BLaER1 (cell line): ENCODE data around the gene PAGR1.

Experiments
- H3K27ac ChIP-seq: shearing (Covaris generic); formaldehyde crosslinking; 2 replicates; pipeline ENCODE4 v1.8.1; 2022
- H3K27me3 ChIP-seq: shearing (Covaris generic); formaldehyde crosslinking; 2 replicates; pipeline ENCODE4 v1.8.1; 2022
- H3K36me3 ChIP-seq: shearing (Covaris generic); formaldehyde crosslinking; 2 replicates; pipeline ENCODE4 v1.8.1; 2022
- H3K4me1 ChIP-seq: shearing (Covaris generic); formaldehyde crosslinking; 2 replicates; pipeline ENCODE4 v1.8.1; 2022
- H3K4me2 ChIP-seq: shearing (Covaris generic); formaldehyde crosslinking; 2 replicates; pipeline ENCODE4 v1.8.1; 2022
- H3K4me3 ChIP-seq: shearing (Covaris generic); formaldehyde crosslinking; 2 replicates; pipeline ENCODE4 v1.8.1; 2022
- H3K9ac ChIP-seq: shearing (Covaris generic); formaldehyde crosslinking; 2 replicates; pipeline ENCODE4 v1.8.1; 2022
- H3K9me3 ChIP-seq: shearing (Covaris generic); formaldehyde crosslinking; 2 replicates; pipeline ENCODE4 v1.8.1; 2022
- H4K20me1 ChIP-seq: shearing (Covaris generic); formaldehyde crosslinking; 2 replicates; pipeline ENCODE4 v1.8.1; 2022
- Cebpa-rat ChIP-seq: shearing (Covaris generic); IDR thresholded peaks from 2 replicates; pipeline ENCODE4 v1.8.1; 2022

PAGR1 gene

DNA sequence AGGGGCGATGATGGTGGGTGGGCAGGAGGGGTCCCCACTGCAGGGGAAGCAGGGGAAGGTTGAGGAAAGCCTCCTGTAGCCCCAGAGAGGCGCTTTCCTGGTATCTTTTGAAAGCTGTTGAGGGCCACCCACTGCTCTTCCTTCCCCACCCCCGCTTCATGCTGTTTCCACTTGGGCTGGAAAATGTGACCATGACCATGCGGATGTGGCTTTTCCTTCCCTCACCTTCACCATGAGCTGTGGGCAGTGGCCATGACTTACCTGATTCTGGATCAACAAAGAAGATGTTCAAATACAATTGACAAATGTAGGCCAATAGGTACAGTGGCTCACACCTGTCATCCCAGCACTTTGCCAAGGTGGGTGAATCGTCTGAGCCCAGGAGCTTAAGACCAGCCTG lies 18.1 kb downstream of the PAGR1 start:
- no peak overlapping the region for H3K9ac ChIP-seq
- peaks cover 15% of the 10 kb centered on the region; the same call in 1 of the 2 replicates for H3K36me3 ChIP-seq
- H3K4me2 ChIP-seq, result no peak overlapping the region
- no peak overlapping the region for H3K27ac ChIP-seq
- no peaks in the 10 kb centered on the region for H3K27me3 ChIP-seq
- H3K9me3 ChIP-seq, result no peaks in the 10 kb centered on the region
- no peak for TF ChIP-seq Cebpa-rat
- no peaks in the 10 kb centered on the region for H4K20me1 ChIP-seq
- H3K4me1 ChIP-seq, result no peaks in the 10 kb centered on the region
- no peak overlapping the region for H3K4me3 ChIP-seq

GRCh38 chr16:29835926-29836325 lies 20.0 kb downstream of the PAGR1 start:
- peaks cover 15% of the 10 kb centered on the region; the same call in 1 of the 2 replicates for H3K36me3 ChIP-seq
- H3K9me3 ChIP-seq, result no peaks in the 10 kb centered on the region
- no peak for TF ChIP-seq Cebpa-rat
- H4K20me1 ChIP-seq, result no peaks in the 10 kb centered on the region
- no peak overlapping the region for H3K4me2 ChIP-seq
- H3K4me3 ChIP-seq, result no peak overlapping the region
- H3K9ac ChIP-seq, result no peak overlapping the region
- H3K27ac ChIP-seq, result no peak overlapping the region
- H3K4me1 ChIP-seq, result no peaks in the 10 kb centered on the region
- H3K27me3 ChIP-seq, result no peaks in the 10 kb centered on the region

DNA sequence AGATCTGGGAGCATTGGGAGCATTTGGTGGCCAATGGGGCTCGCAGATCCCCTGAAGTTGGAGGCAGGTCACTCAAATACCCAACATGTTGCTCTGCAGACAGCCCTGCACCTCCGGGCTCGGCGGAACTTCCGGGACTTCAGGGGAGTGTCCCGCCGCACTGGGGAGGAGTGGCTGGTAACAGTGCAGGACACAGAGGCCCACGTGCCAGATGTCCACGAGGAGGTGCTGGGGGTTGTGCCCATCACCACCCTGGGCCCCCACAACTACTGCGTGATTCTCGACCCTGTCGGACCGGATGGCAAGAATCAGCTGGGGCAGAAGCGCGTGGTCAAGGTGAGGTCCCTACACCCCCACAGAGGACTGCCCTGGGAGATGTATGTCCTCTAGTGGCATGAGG lies 20.7 kb downstream of the PAGR1 start:
- no peak overlapping the region for H3K4me2 ChIP-seq
- H3K27ac ChIP-seq, result no peak overlapping the region
- no peaks in the 10 kb centered on the region for H4K20me1 ChIP-seq
- no peaks in the 10 kb centered on the region for H3K4me1 ChIP-seq
- no peaks in the 10 kb centered on the region for H3K27me3 ChIP-seq
- H3K9ac ChIP-seq, result no peak overlapping the region
- no peak for TF ChIP-seq Cebpa-rat
- H3K36me3 ChIP-seq, result peaks cover 20% of the 10 kb centered on the region; the same call in 1 of the 2 replicates
- H3K4me3 ChIP-seq, result no peak overlapping the region
- H3K9me3 ChIP-seq, result no peaks in the 10 kb centered on the region

- Histone ChIP-seq H3K9ac (no peak overlapping the region), H3K27me3 (no peaks in the 10 kb centered on the region), H3K4me2 (no peak overlapping the region), H3K4me3 (no peak overlapping the region), H4K20me1 (no peaks in the 10 kb centered on the region), H3K9me3 (no peaks in the 10 kb centered on the region), H3K36me3 (peaks cover 27% of the 10 kb centered on the region; the same call in 1 of the 2 replicates), H3K27ac (no peak overlapping the region), H3K4me1 (no peaks in the 10 kb centered on the region)
- TF ChIP-seq Cebpa-rat, result no peak
Observed at GRCh38 chr16:29837841-29838240, 21.9 kb downstream of the PAGR1 start.

- Histone ChIP-seq H3K9ac (no peak overlapping the region), H3K27me3 (no peaks in the 10 kb centered on the region), H3K4me3 (no peak overlapping the region), H3K4me1 (no peaks in the 10 kb centered on the region), H3K27ac (no peak overlapping the region), H3K9me3 (no peaks in the 10 kb centered on the region), H3K36me3 (peaks cover 13% of the 10 kb centered on the region; the same call in 1 of the 2 replicates), H3K4me2 (no peak overlapping the region), H4K20me1 (no peaks in the 10 kb centered on the region)
- no peak for TF ChIP-seq Cebpa-rat
Observed at GRCh38 chr16:29839822-29840221, 23.9 kb downstream of the PAGR1 start.

GRCh38 chr16:29840240-29840639 lies 24.3 kb downstream of the PAGR1 start:
- no peak overlapping the region for H3K9ac ChIP-seq
- H3K36me3 ChIP-seq, result peaks cover 13% of the 10 kb centered on the region; the same call in 1 of the 2 replicates
- no peaks in the 10 kb centered on the region for H4K20me1 ChIP-seq
- H3K4me3 ChIP-seq, result no peak overlapping the region
- H3K4me1 ChIP-seq, result no peaks in the 10 kb centered on the region
- no peak overlapping the region for H3K27ac ChIP-seq
- no peaks in the 10 kb centered on the region for H3K9me3 ChIP-seq
- H3K27me3 ChIP-seq, result no peaks in the 10 kb centered on the region
- TF ChIP-seq Cebpa-rat, result no peak
- H3K4me2 ChIP-seq, result no peak overlapping the region

GRCh38 chr16:29841631-29842030 lies 25.7 kb downstream of the PAGR1 start:
- no peak for TF ChIP-seq Cebpa-rat
- H3K36me3 ChIP-seq, result peaks cover 22% of the 10 kb centered on the region; the same call in 1 of the 2 replicates

GRCh38 chr16:29842732-29843346 lies 26.9 kb downstream of the PAGR1 start:
- H3K4me1 ChIP-seq, result no peaks in the 10 kb centered on the region
- no peak overlapping the region for H3K9ac ChIP-seq
- H3K27ac ChIP-seq, result no peak overlapping the region
- no peak overlapping the region for H3K4me3 ChIP-seq
- H3K27me3 ChIP-seq, result no peaks in the 10 kb centered on the region
- H3K4me2 ChIP-seq, result no peak overlapping the region
- peaks cover 30% of the 10 kb centered on the region; the same call in 1 of the 2 replicates for H3K36me3 ChIP-seq
- no peaks in the 10 kb centered on the region for H3K9me3 ChIP-seq
- no peak for TF ChIP-seq Cebpa-rat
- H4K20me1 ChIP-seq, result no peaks in the 10 kb centered on the region

More at GRCh38 chr16:29841631-29842030, 25.7 kb downstream of the PAGR1 start:
- no peak overlapping the region for H3K4me2 ChIP-seq
- H3K4me3 ChIP-seq, result no peak overlapping the region
- H3K27ac ChIP-seq, result no peak overlapping the region
- H3K9me3 ChIP-seq, result no peaks in the 10 kb centered on the region
- H3K27me3 ChIP-seq, result no peaks in the 10 kb centered on the region
- H3K4me1 ChIP-seq, result no peaks in the 10 kb centered on the region
- no peaks in the 10 kb centered on the region for H4K20me1 ChIP-seq
- no peak overlapping the region for H3K9ac ChIP-seq

DNA sequence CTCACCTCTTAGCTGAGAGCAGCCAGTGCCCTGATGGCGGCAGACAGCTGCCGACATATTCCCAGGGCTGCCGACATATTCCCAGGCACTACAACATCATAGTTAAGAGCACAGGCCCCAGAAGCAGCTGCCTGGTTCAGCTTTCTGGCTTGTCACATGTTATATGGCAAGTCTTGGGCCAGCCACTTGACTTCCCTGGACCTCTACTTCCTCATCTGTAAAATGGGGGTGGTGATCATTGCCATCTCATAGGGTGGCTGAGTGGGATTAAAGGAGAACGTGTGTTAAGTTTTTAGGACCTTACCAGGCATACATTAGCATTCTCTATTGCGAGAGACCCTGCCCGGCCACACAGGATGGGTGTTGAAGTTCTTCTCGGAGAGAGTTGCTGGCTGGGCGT lies 28.0 kb downstream of the PAGR1 start:
- Histone ChIP-seq H3K4me2 (no peak overlapping the region), H3K4me3 (no peak overlapping the region), H3K27me3 (no peaks in the 10 kb centered on the region), H3K36me3 (peaks cover 30% of the 10 kb centered on the region; the same call in 1 of the 2 replicates), H4K20me1 (no peaks in the 10 kb centered on the region), H3K9me3 (no peaks in the 10 kb centered on the region), H3K4me1 (no peaks in the 10 kb centered on the region), H3K9ac (no peak overlapping the region), H3K27ac (no peak overlapping the region)
- TF ChIP-seq Cebpa-rat, result no peak

DNA sequence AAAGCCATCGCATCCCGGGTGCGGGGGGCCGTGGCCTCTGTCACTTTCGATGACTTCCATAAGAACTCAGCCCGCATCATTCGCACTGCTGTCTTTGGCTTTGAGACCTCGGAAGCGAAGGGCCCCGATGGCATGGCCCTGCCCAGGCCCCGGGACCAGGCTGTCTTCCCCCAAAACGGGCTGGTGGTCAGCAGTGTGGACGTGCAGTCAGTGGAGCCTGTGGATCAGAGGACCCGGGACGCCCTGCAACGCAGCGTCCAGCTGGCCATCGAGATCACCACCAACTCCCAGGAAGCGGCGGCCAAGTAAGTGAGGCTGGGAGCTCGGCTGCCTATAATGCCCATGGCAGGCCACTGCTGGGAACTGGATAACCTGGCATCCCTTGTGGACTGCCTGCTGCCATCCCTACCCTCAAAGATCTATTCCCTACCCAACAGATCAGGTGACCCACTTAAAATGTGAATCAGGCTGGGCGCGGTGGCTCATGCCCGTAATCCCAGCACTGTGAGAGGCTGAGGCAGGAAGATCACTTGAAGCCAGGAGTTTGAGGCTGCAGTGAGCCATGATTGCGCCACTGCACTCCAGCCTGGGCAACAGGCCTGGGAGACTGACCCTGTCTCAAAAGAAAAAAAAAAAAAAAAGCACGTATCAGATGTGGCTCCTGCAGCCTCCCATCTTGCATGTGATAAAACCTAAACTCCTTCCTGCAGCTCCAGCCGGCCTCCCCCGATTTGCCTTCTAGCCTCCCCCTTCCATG lies 28.8 kb downstream of the PAGR1 start:
- H3K27ac ChIP-seq, result no peak overlapping the region

More for the DNA sequence above, 28.8 kb downstream of the PAGR1 start:
- Histone ChIP-seq H3K36me3 (peaks cover 30% of the 10 kb centered on the region; the same call in 1 of the 2 replicates), H4K20me1 (no peaks in the 10 kb centered on the region), H3K27me3 (no peaks in the 10 kb centered on the region), H3K9me3 (no peaks in the 10 kb centered on the region), H3K4me2 (no peak overlapping the region), H3K9ac (no peak overlapping the region), H3K4me1 (0 out of 2 replicates have a peak, but pooled peaks cover 6% of the 10 kb centered on the region), H3K4me3 (no peak overlapping the region)
- TF ChIP-seq Cebpa-rat, result no peak
